Astrocyte of the cerebellum (primary cell): ENCODE results near the gene SPACA7.

ENCODE experiments used
- DNase-seq: peaks from one replicate; pipeline ENCODE4 v3.0.0-alpha.2; 2011; ENCODE audit warnings: low read depth
- H3K4me3 ChIP-seq: 2 replicates; pipeline ENCODE4 v1.5.1; 2011; ENCODE audit warnings: mild to moderate bottlenecking, low read depth, low read length, moderate library complexity
- in situ Hi-C: cut with HindIII; loops from 2 replicates; pipeline ENCODE4 v1.10.0; 2017; ENCODE audit warnings: low sequenced_read_pairs
- TF ChIP-seq, protein P1 (sequence below): IDR thresholded peaks from 2 replicates; pipeline ENCODE4 v1.5.1; 2012; ENCODE audit warnings: low read length, low read depth, moderate library complexity, mild to moderate bottlenecking; ENCODE audit errors: missing control alignments

The SPACA7 gene

DNA sequence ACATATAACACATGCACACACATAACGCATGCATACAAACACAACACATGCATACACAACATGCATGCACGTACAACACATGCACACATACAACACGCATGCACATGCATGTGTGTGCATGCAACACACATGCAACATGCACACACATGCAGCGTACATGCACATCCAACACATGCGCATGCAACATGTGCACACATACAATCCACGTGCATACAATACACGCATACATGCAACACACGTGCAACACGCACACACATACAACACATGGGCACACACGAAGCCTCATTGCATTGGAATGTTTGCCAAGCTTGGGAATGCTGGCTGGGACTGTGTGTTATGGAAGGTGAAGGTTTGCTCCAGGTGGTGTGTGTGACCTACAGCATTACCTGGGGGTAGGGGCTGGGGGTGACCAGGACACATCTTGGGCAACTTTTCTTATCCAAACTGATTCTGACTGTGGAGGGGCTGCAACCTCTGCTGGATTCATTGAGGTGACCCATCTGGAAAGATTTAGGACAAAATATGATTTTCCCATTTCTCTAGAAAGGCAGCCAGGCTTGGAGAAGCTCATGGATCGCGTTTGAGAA lies 58.9 kb downstream of the SPACA7 start:
- DNase-seq: no peak
- in situ Hi-C loops: no loop called here
- no peak overlapping the region for H3K4me3 ChIP-seq
- TF ChIP-seq, protein P1, sequence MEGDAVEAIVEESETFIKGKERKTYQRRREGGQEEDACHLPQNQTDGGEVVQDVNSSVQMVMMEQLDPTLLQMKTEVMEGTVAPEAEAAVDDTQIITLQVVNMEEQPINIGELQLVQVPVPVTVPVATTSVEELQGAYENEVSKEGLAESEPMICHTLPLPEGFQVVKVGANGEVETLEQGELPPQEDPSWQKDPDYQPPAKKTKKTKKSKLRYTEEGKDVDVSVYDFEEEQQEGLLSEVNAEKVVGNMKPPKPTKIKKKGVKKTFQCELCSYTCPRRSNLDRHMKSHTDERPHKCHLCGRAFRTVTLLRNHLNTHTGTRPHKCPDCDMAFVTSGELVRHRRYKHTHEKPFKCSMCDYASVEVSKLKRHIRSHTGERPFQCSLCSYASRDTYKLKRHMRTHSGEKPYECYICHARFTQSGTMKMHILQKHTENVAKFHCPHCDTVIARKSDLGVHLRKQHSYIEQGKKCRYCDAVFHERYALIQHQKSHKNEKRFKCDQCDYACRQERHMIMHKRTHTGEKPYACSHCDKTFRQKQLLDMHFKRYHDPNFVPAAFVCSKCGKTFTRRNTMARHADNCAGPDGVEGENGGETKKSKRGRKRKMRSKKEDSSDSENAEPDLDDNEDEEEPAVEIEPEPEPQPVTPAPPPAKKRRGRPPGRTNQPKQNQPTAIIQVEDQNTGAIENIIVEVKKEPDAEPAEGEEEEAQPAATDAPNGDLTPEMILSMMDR: no peak

DNA sequence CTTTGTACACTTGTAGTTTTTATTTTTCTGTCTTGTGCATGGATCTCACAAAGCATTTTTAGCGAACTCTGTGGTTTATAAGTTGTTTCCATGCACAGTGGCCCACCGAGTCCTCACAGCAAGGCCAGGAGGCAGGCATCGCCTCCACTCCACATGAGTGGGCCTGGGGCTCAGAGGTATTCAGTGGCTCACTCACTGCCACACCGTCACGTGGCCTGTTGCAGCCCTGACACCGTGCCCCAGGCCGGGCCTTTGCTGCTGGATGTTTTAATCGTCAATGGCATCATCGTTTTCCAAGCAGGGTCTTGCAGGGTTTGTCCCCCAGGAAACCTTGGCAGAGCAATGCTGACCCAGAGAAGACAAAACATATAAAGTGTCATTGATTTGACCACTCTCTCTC lies 59.8 kb downstream of the SPACA7 start:
- in situ Hi-C loops: no loop called here
- TF ChIP-seq, protein P1: no peak
- H3K4me3 ChIP-seq: no peak overlapping the region
- DNase-seq: no peak

DNA sequence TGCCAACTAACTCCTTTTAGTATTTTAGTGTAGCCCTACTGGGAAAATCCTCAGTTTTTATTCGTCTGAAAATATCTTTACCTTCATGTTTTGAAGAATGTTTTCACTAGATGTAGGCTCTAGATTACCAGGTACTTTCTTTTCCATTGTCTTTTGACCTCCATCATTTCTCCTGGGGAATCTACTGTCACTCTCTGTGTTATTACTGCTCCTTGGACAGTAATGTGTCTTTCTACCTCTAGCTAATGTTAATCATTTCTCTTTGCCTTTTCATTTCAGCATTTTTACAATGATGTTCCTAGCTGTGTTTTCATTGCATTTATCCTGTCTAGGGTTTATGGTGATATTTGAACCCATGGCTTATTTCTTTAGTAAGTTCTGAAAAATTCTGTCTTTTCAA lies 61.9 kb downstream of the SPACA7 start:
- no peak for DNase-seq
- H3K4me3 ChIP-seq: no peak overlapping the region
- TF ChIP-seq, protein P1: no peak
- in situ Hi-C loops: no loop called here

DNA sequence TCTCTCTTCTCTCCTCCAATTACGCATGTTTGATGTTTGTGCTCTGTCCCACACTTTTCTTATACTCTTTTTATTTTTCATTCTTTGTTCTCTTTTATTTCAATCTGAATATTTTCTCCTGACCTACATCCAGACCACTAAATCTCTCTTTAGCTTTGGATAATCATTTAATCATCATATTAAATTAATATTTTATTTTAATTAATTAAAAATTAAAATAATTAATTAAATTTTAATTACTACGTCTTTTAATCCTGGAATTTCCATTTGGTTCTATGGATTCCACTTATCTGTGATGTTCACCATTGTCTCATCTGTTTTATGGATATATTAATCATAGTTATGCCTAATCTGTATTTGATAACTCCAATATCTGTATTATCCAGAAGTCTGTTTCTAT lies 62.4 kb downstream of the SPACA7 start:
- TF ChIP-seq, protein P1: no peak
- in situ Hi-C loops: no loop called here
- H3K4me3 ChIP-seq: no peak overlapping the region
- no peak for DNase-seq

DNA sequence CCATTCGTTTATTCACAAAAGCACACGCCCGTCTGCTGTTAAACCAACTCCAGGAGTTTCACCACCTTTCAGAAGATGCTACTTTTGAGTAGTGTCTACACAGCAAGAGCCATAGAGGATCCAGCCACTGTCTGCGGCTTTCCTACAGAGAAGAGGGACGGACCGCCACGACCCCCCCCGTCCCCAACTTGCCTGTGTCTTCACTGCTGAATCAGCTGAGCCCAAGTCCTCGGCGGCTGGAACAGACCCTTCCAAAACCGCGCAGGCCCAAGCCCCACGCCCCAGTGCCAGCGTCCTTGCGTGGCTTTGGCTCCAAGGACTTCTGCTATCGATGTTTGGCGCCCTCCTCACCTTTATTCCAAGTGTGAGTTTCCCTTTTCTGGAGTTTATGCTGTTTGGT lies 65.1 kb downstream of the SPACA7 start:
- TF ChIP-seq, protein P1: no peak
- in situ Hi-C loops: no loop called here
- H3K4me3 ChIP-seq: no peak overlapping the region
- DNase-seq: no peak

DNA sequence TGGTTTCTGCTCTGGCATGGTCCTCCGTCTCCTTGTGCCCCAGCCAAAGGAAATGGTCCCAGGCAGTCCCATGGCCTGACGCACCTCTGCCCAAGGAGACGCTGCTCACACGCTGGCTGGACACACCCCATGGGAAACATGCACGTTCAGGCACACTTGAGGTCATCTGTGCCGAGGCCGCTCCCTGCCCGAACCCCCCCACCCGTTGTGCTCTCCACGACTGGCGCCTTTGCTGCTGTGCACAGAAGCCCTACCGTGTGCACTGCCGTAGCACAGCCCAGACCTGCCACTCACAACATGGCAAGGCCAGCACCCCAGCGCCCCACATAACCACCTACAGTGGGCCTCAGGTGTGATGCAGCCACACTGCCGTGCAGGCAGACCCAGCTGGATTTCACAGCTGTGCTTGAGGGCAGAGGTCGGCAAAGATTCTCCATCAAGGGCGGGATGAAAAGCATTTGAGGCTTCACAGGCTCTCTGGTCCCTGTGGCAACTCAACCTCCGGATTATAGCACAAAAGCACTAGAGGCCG lies 65.7 kb downstream of the SPACA7 start:
- H3K4me3 ChIP-seq: no peak overlapping the region
- in situ Hi-C loops: no loop called here
- DNase-seq: no peak
- TF ChIP-seq, protein P1: no peak
